Endodermal cell (in vitro differentiated cells): ENCODE measurements around the gene SCN1A. TPM values are rescaled to one million over a fixed set of nuclear protein-coding genes. Genes with fewer than 3 reads are reported as not detected.

Experiments
- DNase-seq: peaks from one replicate; pipeline ENCODE4 v3.0.0-alpha.2; 2017
- H3K27ac ChIP-seq: 2 replicates; pipeline ENCODE4 v1.5.1; 2013; ENCODE audit warnings: mild to moderate bottlenecking, low read depth, low read length, moderate library complexity
- H3K27me3 ChIP-seq: 2 replicates; pipeline ENCODE4 v1.6.1; 2013; ENCODE audit warnings: mild to moderate bottlenecking, low read length, moderate library complexity; ENCODE audit not compliant: insufficient read depth, control insufficient read depth, poor library complexity, severe bottlenecking
- H3K36me3 ChIP-seq: 2 replicates; pipeline ENCODE4 v1.7.0; 2013; ENCODE audit warnings: mild to moderate bottlenecking, low read length, moderate library complexity; ENCODE audit not compliant: control insufficient read depth, insufficient read depth
- H3K4me1 ChIP-seq: one replicate; pipeline ENCODE4 v1.7.0; 2013; ENCODE audit warnings: low read length; ENCODE audit not compliant: control insufficient read depth, insufficient read depth
- H3K4me3 ChIP-seq: 2 replicates; pipeline ENCODE4 v1.5.1; 2013; ENCODE audit warnings: mild to moderate bottlenecking, low read length, moderate library complexity
- H3K9ac ChIP-seq: 2 replicates; pipeline ENCODE4 v1.6.1; 2013; ENCODE audit warnings: mild to moderate bottlenecking, low read length, moderate library complexity; ENCODE audit not compliant: poor library complexity, severe bottlenecking; ENCODE audit errors: extremely low read depth
- H3K9me3 ChIP-seq: 2 replicates; pipeline ENCODE4 v1.6.1; 2013; ENCODE audit warnings: mild to moderate bottlenecking, low read length, moderate library complexity; ENCODE audit not compliant: control insufficient read depth
- H3K27ac Mint-ChIP-seq: 2 replicates; pipeline ENCODE4 v1.8.0; 2020; ENCODE audit warnings: mixed read lengths
- H3K27me3 Mint-ChIP-seq: 2 replicates; pipeline ENCODE4 v1.8.0; 2021; ENCODE audit warnings: mild to moderate bottlenecking, mixed read lengths; ENCODE audit not compliant: insufficient read depth
- H3K36me3 Mint-ChIP-seq: 2 replicates; pipeline ENCODE4 v1.8.0; 2020; ENCODE audit warnings: low read depth, mixed read lengths
- H3K4me1 Mint-ChIP-seq: 2 replicates; pipeline ENCODE4 v1.8.0; 2020; ENCODE audit warnings: mixed read lengths
- H3K4me3 Mint-ChIP-seq: 2 replicates; pipeline ENCODE4 v1.8.0; 2020; ENCODE audit warnings: mild to moderate bottlenecking, moderate library complexity, mixed read lengths
- H3K9me3 Mint-ChIP-seq: 2 replicates; pipeline ENCODE4 v1.8.0; 2020; ENCODE audit warnings: mild to moderate bottlenecking, mixed read lengths
- CTCF ChIP-seq: fragments of 200-600 bp; sonication (generic); conservative IDR thresholded peaks from 2 replicates; pipeline ENCODE4 v1.5.0; 2021; ENCODE audit warnings: antibody characterized with exemption, mild to moderate bottlenecking
- WGBS, 2 experiments: methylation state at CpG; one replicate each; pipeline versions ENCODE4 v1.1.5 to v1.1.7; 2013; ENCODE audit warnings: missing lambda C conversion rate in 2 of 2, mixed read lengths in 1 of 2; ENCODE audit not compliant: insufficient coverage in 1 of 2, insufficient read length in 1 of 2; 5-methylcytosine and 5-hydroxymethylcytosine counted together
- total RNA-seq, 2 donors: library from RNA; stranded (reverse); fragmentation: NEBNext Ultra II Directional in 1 of 2; extraction: Animal tissue kit (Norgen Biotek cat#: 25700) in 1 of 2; gene quantifications; 2 replicates in 1 of 2; 3 replicates in 1 of 2; pipeline ENCODE4 v1.2.1, GENCODE V29; 2021

SCN1A gene
- total RNA-seq, 2 donors from 2014 or later: not detected

GRCh38 chr2:166170356-166170755, 42.5 kb upstream of the SCN1A start:
- Mint-ChIP-seq H3K27me3 (no peaks in the 10 kb centered on the region), H3K36me3 (no peaks in the 10 kb centered on the region), H3K9me3 (no peaks in the 10 kb centered on the region), H3K27ac (no peak overlapping the region), H3K4me1 (no peaks in the 10 kb centered on the region), H3K4me3 (no peak overlapping the region)
- Histone ChIP-seq H3K4me3 (no peak overlapping the region), H3K9ac (no peak overlapping the region), H3K4me1 (no peaks in the 10 kb centered on the region), H3K27me3 (no peaks in the 10 kb centered on the region), H3K27ac (no peak overlapping the region), H3K9me3 (no peaks in the 10 kb centered on the region), H3K36me3 (no peaks in the 10 kb centered on the region)
- no peak for DNase-seq
- WGBS, 2 experiments: 91 to 100% methylated on average over 1 to 2 of the region's 2 CpGs
- no peak for TF ChIP-seq CTCF

GRCh38 chr2:166167449-166167848, 39.6 kb upstream of the SCN1A start:
- H3K4me1 Mint-ChIP-seq: no peaks in the 10 kb centered on the region

GRCh38 chr2:166163775-166164174, 36.0 kb upstream of the SCN1A start:
- no peak overlapping the region for H3K9ac ChIP-seq
- H3K9me3 ChIP-seq: no peaks in the 10 kb centered on the region
- no peak overlapping the region for H3K4me3 Mint-ChIP-seq
- no peaks in the 10 kb centered on the region for H3K4me1 Mint-ChIP-seq
- H3K27ac ChIP-seq: no peak overlapping the region
- no peaks in the 10 kb centered on the region for H3K9me3 Mint-ChIP-seq
- H3K27me3 ChIP-seq: no peaks in the 10 kb centered on the region
- H3K4me3 ChIP-seq: no peak overlapping the region
- no peaks in the 10 kb centered on the region for H3K36me3 ChIP-seq
- no peak for TF ChIP-seq CTCF
- H3K4me1 ChIP-seq: no peaks in the 10 kb centered on the region
- 86% methylated on average over 2 of the region's 2 CpGs; no CpG with 5 or more reads in 1 of the 2 experiments for WGBS, 2 experiments
- no peak for DNase-seq
- H3K27me3 Mint-ChIP-seq: no peaks in the 10 kb centered on the region
- H3K27ac Mint-ChIP-seq: no peak overlapping the region
- no peaks in the 10 kb centered on the region for H3K36me3 Mint-ChIP-seq

More at GRCh38 chr2:166167449-166167848, 39.6 kb upstream of the SCN1A start:
- Mint-ChIP-seq H3K27ac (no peak overlapping the region), H3K4me3 (no peak overlapping the region), H3K9me3 (no peaks in the 10 kb centered on the region), H3K27me3 (no peaks in the 10 kb centered on the region), H3K36me3 (no peaks in the 10 kb centered on the region)
- Histone ChIP-seq H3K9ac (no peak overlapping the region), H3K4me1 (no peaks in the 10 kb centered on the region), H3K27me3 (no peaks in the 10 kb centered on the region), H3K36me3 (no peaks in the 10 kb centered on the region), H3K4me3 (no peak overlapping the region), H3K27ac (no peak overlapping the region), H3K9me3 (no peaks in the 10 kb centered on the region)
- TF ChIP-seq CTCF: no peak
- DNase-seq: no peak
- 66% methylated on average over 1 of the region's 2 CpGs; no CpG with 5 or more reads in 1 of the 2 experiments for WGBS, 2 experiments
